Stimulated activated CD8-positive, alpha-beta memory T cell treated with anti-CD3 and anti-CD28 coated beads, Interleukin-4, amount 100 ng/mL, for 1 hour (primary cell): ENCODE results near the gene PWWP2B.
"Not testable (repeated sequence)": the region's sequence is repeated elsewhere in the genome, so short reads cannot be mapped to it uniquely, and the experiment has no call there.

ENCODE experiments used
- DNase-seq, 2 donors: peaks; one replicate each; pipeline ENCODE4 v3.0.0-alpha.2; 2020; ENCODE audit warnings: low read depth in 2 of 2, low spot score in 1 of 2

PWWP2B gene

GRCh38 chr10:132380986-132381385 lies 16.0 kb upstream of the PWWP2B start:
- DNase-seq, result not testable (repeated sequence)

GRCh38 chr10:132381741-132382140 lies 15.3 kb upstream of the PWWP2B start:
- DNase-seq, result no peak

GRCh38 chr10:132382231-132382922 lies 14.6 kb upstream of the PWWP2B start:
- no peak for DNase-seq

- DNase-seq, result no peak
Observed at GRCh38 chr10:132383101-132383500, 13.9 kb upstream of the PWWP2B start.

GRCh38 chr10:132383751-132384196 lies 13.2 kb upstream of the PWWP2B start:
- DNase-seq, result no peak

GRCh38 chr10:132384618-132385388 lies 12.2 kb upstream of the PWWP2B start:
- no peak for DNase-seq

- no peak for DNase-seq
Observed at GRCh38 chr10:132385389-132385667, 11.7 kb upstream of the PWWP2B start.

GRCh38 chr10:132385721-132386418 lies 11.1 kb upstream of the PWWP2B start:
- no peak for DNase-seq

- no peak for DNase-seq
Observed at GRCh38 chr10:132386419-132386831, 10.6 kb upstream of the PWWP2B start.

GRCh38 chr10:132386896-132387295 lies 10.1 kb upstream of the PWWP2B start:
- not testable (repeated sequence) for DNase-seq

- peak; percentile 54 to 65 for DNase-seq
Observed at GRCh38 chr10:132387764-132388210, 9.2 kb upstream of the PWWP2B start.

GRCh38 chr10:132388891-132389432 lies 8.0 kb upstream of the PWWP2B start:
- no peak for DNase-seq

- no peak for DNase-seq
Observed at GRCh38 chr10:132389433-132390169, 7.4 kb upstream of the PWWP2B start.

- DNase-seq, result no peak
Observed at GRCh38 chr10:132390170-132390920, 6.7 kb upstream of the PWWP2B start.

- no peak for DNase-seq
Observed at GRCh38 chr10:132390921-132391675, 5.9 kb upstream of the PWWP2B start.

- DNase-seq, result no peak
Observed at GRCh38 chr10:132391676-132392020, 5.4 kb upstream of the PWWP2B start.

GRCh38 chr10:132392184-132392800 lies 4.7 kb upstream of the PWWP2B start:
- no peak for DNase-seq

- no peak for DNase-seq
Observed at GRCh38 chr10:132392811-132393694, 3.9 kb upstream of the PWWP2B start.
